HepG2 (cell line): ENCODE data around the gene TRAPPC12. TPM values are rescaled to one million over a fixed set of nuclear protein-coding genes. Genes with fewer than 3 reads are reported as not detected.

ENCODE experiments used
- DNMT3B ChIP-seq: conservative IDR thresholded peaks from 2 replicates; pipeline ENCODE4 v1.6.1; 2016; ENCODE audit warnings: missing biosample characterization, control low read depth
- DPF2 ChIP-seq: sonication (generic); formaldehyde crosslinking; IDR thresholded peaks from 2 replicates; pipeline ENCODE4 v1.4.0; 2020; ENCODE audit warnings: mild to moderate bottlenecking, low read depth, missing genetic modification reagents, borderline replicate concordance
- GRHL1 ChIP-seq: sonication (generic); formaldehyde crosslinking; conservative IDR thresholded peaks from 2 replicates; pipeline ENCODE4 v1.8.0; 2022; ENCODE audit warnings: missing genetic modification reagents
- HNF4G ChIP-seq, 2 experiments: sonication (generic) in 1 of 2; formaldehyde crosslinking in 1 of 2; IDR thresholded peaks; 2 replicates each; pipeline versions ENCODE4 v1.4.0 to v1.6.1; 2011 to 2020; ENCODE audit warnings: borderline replicate concordance in 2 of 2, low read depth in 2 of 2, mild to moderate bottlenecking in 2 of 2, low read length in 1 of 2, missing genetic modification reagents in 1 of 2, moderate library complexity in 1 of 2
- JARID2 ChIP-seq: sonication (generic); formaldehyde crosslinking; IDR thresholded peaks from 2 replicates; pipeline ENCODE4 v1.8.1; 2023; ENCODE audit warnings: missing genetic modification reagents, inconsistent platforms; ENCODE audit not compliant: insufficient replicate concordance
- MLLT10 ChIP-seq: sonication (generic); formaldehyde crosslinking; IDR thresholded peaks from 2 replicates; pipeline ENCODE4 v1.4.0; 2020; ENCODE audit warnings: missing genetic modification reagents
- NPAS2 ChIP-seq: sonication (generic); formaldehyde crosslinking; IDR thresholded peaks from 2 replicates; pipeline ENCODE4 v1.8.0; 2022; ENCODE audit warnings: mild to moderate bottlenecking, missing genetic modification reagents, borderline replicate concordance
- ZBTB8A ChIP-seq: sonication (generic); formaldehyde crosslinking; IDR thresholded peaks from 2 replicates; pipeline ENCODE4 v1.4.0; 2020; ENCODE audit warnings: mild to moderate bottlenecking, low read depth, missing genetic modification reagents, borderline replicate concordance
- ZFP82 ChIP-seq: sonication (generic); formaldehyde crosslinking; IDR thresholded peaks from 2 replicates; pipeline ENCODE4 v1.5.1; 2020; ENCODE audit warnings: mild to moderate bottlenecking, missing genetic modification reagents, borderline replicate concordance
- ZIK1 ChIP-seq: sonication (generic); formaldehyde crosslinking; IDR thresholded peaks from 2 replicates; pipeline ENCODE4 v1.5.0; 2020; ENCODE audit warnings: mild to moderate bottlenecking, low read depth, missing genetic modification reagents, borderline replicate concordance
- ZNF180 ChIP-seq: sonication (generic); formaldehyde crosslinking; IDR thresholded peaks from 2 replicates; pipeline ENCODE4 v1.4.0; 2020; ENCODE audit warnings: low read depth, missing genetic modification reagents, borderline replicate concordance
- ZNF205 ChIP-seq: IDR thresholded peaks from 2 replicates; pipeline ENCODE4 v1.6.1; 2018; ENCODE audit warnings: missing biosample characterization, missing genetic modification reagents
- ZNF589 ChIP-seq: sonication (generic); formaldehyde crosslinking; conservative IDR thresholded peaks from 2 replicates; pipeline ENCODE4 v1.8.0; 2022; ENCODE audit warnings: mild to moderate bottlenecking, moderate library complexity, missing genetic modification reagents
- ZNF619 ChIP-seq: sonication (generic); formaldehyde crosslinking; IDR thresholded peaks from 2 replicates; pipeline ENCODE4 v1.4.0; 2020; ENCODE audit warnings: mild to moderate bottlenecking, missing genetic modification reagents
- ZNF788 ChIP-seq: sonication (generic); formaldehyde crosslinking; IDR thresholded peaks from 2 replicates; pipeline ENCODE4 v1.5.0; 2020; ENCODE audit warnings: mild to moderate bottlenecking, missing genetic modification reagents, borderline replicate concordance
- ZSCAN22 ChIP-seq: sonication (generic); formaldehyde crosslinking; IDR thresholded peaks from 2 replicates; pipeline ENCODE4 v1.4.0; 2020; ENCODE audit warnings: mild to moderate bottlenecking, missing genetic modification reagents
- ZZZ3 ChIP-seq: sonication (generic); formaldehyde crosslinking; IDR thresholded peaks from 2 replicates; pipeline ENCODE4 v1.4.0; 2020; ENCODE audit warnings: missing genetic modification reagents, mild to moderate bottlenecking, borderline replicate concordance
- polyA plus RNA-seq, 8 experiments: library from polyadenylated mRNA; depleted of rRNA in 3 of 8; stranded (reverse) in 7 of 8; unstranded in 1 of 8; fragments of >200 nt; fragmentation: Illumina TruSeq in 4 of 8; extraction: Trizol in 4 of 8; gene quantifications; 2 replicates each; pipeline versions ENCODE4 v1.2.1 to v1.2.3, GENCODE V29; 2011 to 2016; ENCODE audit warnings: low read depth in 4 of 8, missing spikeins in 1 of 8, mixed read lengths in 1 of 8; ENCODE audit not compliant: insufficient read depth in 1 of 8
- total RNA-seq, 5 experiments: library from RNA; depleted of rRNA; stranded (reverse); fragments of >200 nt; fragmentation: Illumina TruSeq; extraction: Trizol; gene quantifications; 2 replicates each; pipeline ENCODE4 v1.2.3, GENCODE V29; 2016; ENCODE audit warnings: low read depth in 1 of 5
- TF ChIP-seq, protein P1 (sequence below): sonication (generic); formaldehyde crosslinking; IDR thresholded peaks from 2 replicates; pipeline ENCODE4 v1.4.0; 2020; ENCODE audit warnings: missing genetic modification reagents
- TF ChIP-seq, protein P2 (sequence below): sonication (generic); formaldehyde crosslinking; IDR thresholded peaks from 2 replicates; pipeline ENCODE4 v1.4.0; 2020; ENCODE audit warnings: missing genetic modification reagents
- TF ChIP-seq, protein P3 (sequence below): sonication (generic); formaldehyde crosslinking; IDR thresholded peaks from 2 replicates; pipeline ENCODE4 v1.5.0; 2020; ENCODE audit warnings: mild to moderate bottlenecking, missing genetic modification reagents
- TF ChIP-seq, protein P4 (sequence below): sonication (generic); formaldehyde crosslinking; IDR thresholded peaks from 2 replicates; pipeline ENCODE4 v1.4.0; 2020; ENCODE audit warnings: missing genetic modification reagents

Gene TRAPPC12
- total and polyA plus RNA-seq, 2 of the 13 experiments (the other 11 are each of a cell fraction or from before 2014, with no cell fraction given) = 46.4 to 97.7 TPM

- TF ChIP-seq ZFP82 (CRISPR knock-in tag) = peak; percentile 47; the same call in 1 of the 2 replicates
- 0 out of 2 replicates have a peak, but pooled peaks have one; percentile 52 for TF ChIP-seq DNMT3B (CRISPR knock-in tag)
- TF ChIP-seq NPAS2 = no peak
- TF ChIP-seq, protein P1, sequence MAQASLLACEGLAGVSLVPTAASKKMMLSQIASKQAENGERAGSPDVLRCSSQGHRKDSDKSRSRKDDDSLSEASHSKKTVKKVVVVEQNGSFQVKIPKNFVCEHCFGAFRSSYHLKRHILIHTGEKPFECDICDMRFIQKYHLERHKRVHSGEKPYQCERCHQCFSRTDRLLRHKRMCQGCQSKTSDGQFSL (CRISPR knock-in tag) = no peak
- TF ChIP-seq ZBTB8A = no peak
- TF ChIP-seq, protein P2, sequence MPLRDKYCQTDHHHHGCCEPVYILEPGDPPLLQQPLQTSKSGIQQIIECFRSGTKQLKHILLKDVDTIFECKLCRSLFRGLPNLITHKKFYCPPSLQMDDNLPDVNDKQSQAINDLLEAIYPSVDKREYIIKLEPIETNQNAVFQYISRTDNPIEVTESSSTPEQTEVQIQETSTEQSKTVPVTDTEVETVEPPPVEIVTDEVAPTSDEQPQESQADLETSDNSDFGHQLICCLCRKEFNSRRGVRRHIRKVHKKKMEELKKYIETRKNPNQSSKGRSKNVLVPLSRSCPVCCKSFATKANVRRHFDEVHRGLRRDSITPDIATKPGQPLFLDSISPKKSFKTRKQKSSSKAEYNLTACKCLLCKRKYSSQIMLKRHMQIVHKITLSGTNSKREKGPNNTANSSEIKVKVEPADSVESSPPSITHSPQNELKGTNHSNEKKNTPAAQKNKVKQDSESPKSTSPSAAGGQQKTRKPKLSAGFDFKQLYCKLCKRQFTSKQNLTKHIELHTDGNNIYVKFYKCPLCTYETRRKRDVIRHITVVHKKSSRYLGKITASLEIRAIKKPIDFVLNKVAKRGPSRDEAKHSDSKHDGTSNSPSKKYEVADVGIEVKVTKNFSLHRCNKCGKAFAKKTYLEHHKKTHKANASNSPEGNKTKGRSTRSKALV (CRISPR knock-in tag) = 0 out of 2 replicates have a peak, but pooled peaks have one; percentile 51
- TF ChIP-seq ZSCAN22 (CRISPR knock-in tag) = no peak; the same call in 1 of the 2 replicates
- TF ChIP-seq ZNF589 = no peak
- no peak for TF ChIP-seq ZNF180 (CRISPR knock-in tag)
- peak; percentile 84 for TF ChIP-seq ZNF619 (CRISPR knock-in tag)
- TF ChIP-seq MLLT10 (CRISPR knock-in tag) = no peak
- no peak for TF ChIP-seq ZNF205
- TF ChIP-seq, protein P3, sequence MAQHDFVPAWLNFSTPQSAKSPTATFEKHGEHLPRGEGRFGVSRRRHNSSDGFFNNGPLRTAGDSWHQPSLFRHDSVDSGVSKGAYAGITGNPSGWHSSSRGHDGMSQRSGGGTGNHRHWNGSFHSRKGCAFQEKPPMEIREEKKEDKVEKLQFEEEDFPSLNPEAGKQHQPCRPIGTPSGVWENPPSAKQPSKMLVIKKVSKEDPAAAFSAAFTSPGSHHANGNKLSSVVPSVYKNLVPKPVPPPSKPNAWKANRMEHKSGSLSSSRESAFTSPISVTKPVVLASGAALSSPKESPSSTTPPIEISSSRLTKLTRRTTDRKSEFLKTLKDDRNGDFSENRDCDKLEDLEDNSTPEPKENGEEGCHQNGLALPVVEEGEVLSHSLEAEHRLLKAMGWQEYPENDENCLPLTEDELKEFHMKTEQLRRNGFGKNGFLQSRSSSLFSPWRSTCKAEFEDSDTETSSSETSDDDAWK = no peak
- no peak for TF ChIP-seq HNF4G (IDR thresholded peaks at IDR 0.05; ENCODE audit: borderline replicate concordance, low read depth, low read length)
- peak; percentile 55; the same call in 1 of the 2 replicates for TF ChIP-seq HNF4G (CRISPR knock-in tag; IDR thresholded peaks at IDR 0.05; ENCODE audit: borderline replicate concordance, low read depth)
- TF ChIP-seq, protein P4, sequence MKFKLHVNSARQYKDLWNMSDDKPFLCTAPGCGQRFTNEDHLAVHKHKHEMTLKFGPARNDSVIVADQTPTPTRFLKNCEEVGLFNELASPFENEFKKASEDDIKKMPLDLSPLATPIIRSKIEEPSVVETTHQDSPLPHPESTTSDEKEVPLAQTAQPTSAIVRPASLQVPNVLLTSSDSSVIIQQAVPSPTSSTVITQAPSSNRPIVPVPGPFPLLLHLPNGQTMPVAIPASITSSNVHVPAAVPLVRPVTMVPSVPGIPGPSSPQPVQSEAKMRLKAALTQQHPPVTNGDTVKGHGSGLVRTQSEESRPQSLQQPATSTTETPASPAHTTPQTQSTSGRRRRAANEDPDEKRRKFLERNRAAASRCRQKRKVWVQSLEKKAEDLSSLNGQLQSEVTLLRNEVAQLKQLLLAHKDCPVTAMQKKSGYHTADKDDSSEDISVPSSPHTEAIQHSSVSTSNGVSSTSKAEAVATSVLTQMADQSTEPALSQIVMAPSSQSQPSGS = no peak
- no peak for TF ChIP-seq JARID2
- TF ChIP-seq ZZZ3 (CRISPR knock-in tag) = no peak
- peak; percentile 55; the same call in 1 of the 2 replicates for TF ChIP-seq DPF2 (CRISPR knock-in tag)
- no peak for TF ChIP-seq ZIK1 (CRISPR knock-in tag)
- no peak for TF ChIP-seq GRHL1 (CRISPR knock-in tag)
- peak; percentile 75 for TF ChIP-seq ZNF788 (CRISPR knock-in tag)
Measured at GRCh38 chr2:3492951-3493614, 113.6 kb downstream of the TRAPPC12 start (continued).
